H1 (cell line): ENCODE data around the gene PRPF6. TPM values are rescaled to one million over a fixed set of nuclear protein-coding genes. Genes with fewer than 3 reads are reported as not detected.

Source experiments
- CTCF ChIA-PET: fragments of 300-600 bp; sonication (Branson Sonifier 250); formaldehyde crosslinking; loops from one replicate; lab custom pipeline; 2021; ENCODE audit not compliant: partially characterized antibody; lab: Charles Lee
- POLR2A ChIA-PET: fragments of 300-600 bp; sonication (Branson Sonifier 250); formaldehyde crosslinking; loops from one replicate; lab custom pipeline; 2021; ENCODE audit warnings: inconsistent platforms; ENCODE audit not compliant: partially characterized antibody; lab: Charles Lee
- DNase-seq, 2 experiments: peaks; one replicate each; pipeline versions ENCODE4 v3.0.0 to v3.0.0-alpha.2; 2010 to 2022; ENCODE audit warnings: low spot score in 2 of 2, low read depth in 1 of 2, mixed read lengths in 1 of 2
- FAIRE-seq: peaks from 2 replicates; lab custom pipeline; 2011; peaks lifted over from hg19 to GRCh38; lab: Jason Lieb, UNC
- H2AFZ ChIP-seq: 2 replicates; pipeline ENCODE4 v1.8.1; 2012; ENCODE audit warnings: low read length, inconsistent platforms
- H2AK5ac ChIP-seq: 2 replicates; pipeline ENCODE4 v1.6.1; 2013; ENCODE audit warnings: low read depth, low read length
- H2BK120ac ChIP-seq: replicated peaks from 2 replicates; pipeline ENCODE3; 2013; ENCODE audit warnings: low read depth, low read length, inconsistent platforms
- H2BK12ac ChIP-seq: 2 replicates; pipeline ENCODE4 v1.6.1; 2013; ENCODE audit warnings: low read depth, low read length
- H2BK15ac ChIP-seq: 2 replicates; pipeline ENCODE4 v1.6.1; 2013; ENCODE audit warnings: low read length
- H2BK20ac ChIP-seq: 2 replicates; pipeline ENCODE4 v1.6.1; 2013; ENCODE audit warnings: low read length
- H2BK5ac ChIP-seq: 2 replicates; pipeline ENCODE4 v1.6.1; 2013; ENCODE audit warnings: low read depth, low read length
- H3K14ac ChIP-seq: 2 replicates; pipeline ENCODE4 v1.6.1; 2013; ENCODE audit warnings: inconsistent platforms; ENCODE audit not compliant: insufficient read length
- H3K18ac ChIP-seq: 2 replicates; pipeline ENCODE4 v1.6.1; 2013; ENCODE audit warnings: low read length; ENCODE audit errors: extremely low read depth
- H3K23ac ChIP-seq: 2 replicates; pipeline ENCODE4 v1.6.1; 2013; ENCODE audit warnings: inconsistent platforms; ENCODE audit not compliant: insufficient read length
- H3K23me2 ChIP-seq: 2 replicates; pipeline ENCODE4 v1.6.1; 2013; ENCODE audit warnings: low read depth, low read length
- H3K27ac ChIP-seq: 2 replicates; pipeline ENCODE4 v1.6.1; 2011; ENCODE audit warnings: low read depth, low read length, inconsistent platforms
- H3K27me3 ChIP-seq, 4 experiments: replicated peaks in 1 of 4; 1 replicate in 1 of 4; 2 replicates in 3 of 4; pipeline versions ENCODE4 v1.6.1 to v1.8.1; 2011 to 2013; ENCODE audit warnings: low read length in 3 of 4, mild to moderate bottlenecking in 3 of 4, inconsistent platforms in 2 of 4, mixed read lengths in 2 of 4, moderate library complexity in 1 of 4; ENCODE audit not compliant: control insufficient read depth in 3 of 4, insufficient read depth in 3 of 4; ENCODE audit errors: extremely low read depth in 1 of 4
- H3K36me3 ChIP-seq, 4 experiments: 2 replicates each; pipeline versions ENCODE4 v1.6.1 to v1.8.1; 2011 to 2013; ENCODE audit warnings: mild to moderate bottlenecking in 4 of 4, low read length in 3 of 4, moderate library complexity in 2 of 4, control low read depth in 1 of 4, inconsistent platforms in 1 of 4; ENCODE audit not compliant: insufficient read depth in 4 of 4, control insufficient read depth in 2 of 4
- H3K4ac ChIP-seq: replicated peaks from 2 replicates; pipeline ENCODE3; 2013; ENCODE audit warnings: low read length, low read depth, mixed read lengths, inconsistent platforms; ENCODE audit not compliant: insufficient read length
- H3K4me1 ChIP-seq, 4 experiments: replicated peaks in 1 of 4; 1 replicate in 1 of 4; 2 replicates in 3 of 4; pipeline versions ENCODE4 v1.6.1 to v1.8.1; 2011 to 2013; ENCODE audit warnings: low read length in 3 of 4, inconsistent platforms in 2 of 4, mixed read lengths in 1 of 4; ENCODE audit not compliant: insufficient read depth in 4 of 4, control insufficient read depth in 3 of 4
- H3K4me2 ChIP-seq, 2 experiments: 2 replicates each; pipeline versions ENCODE4 v1.6.1 to v1.8.1; 2011 to 2013; ENCODE audit warnings: low read depth in 2 of 2, low read length in 2 of 2, control low read depth in 1 of 2, inconsistent platforms in 1 of 2, mild to moderate bottlenecking in 1 of 2; ENCODE audit not compliant: insufficient read depth in 1 of 2
- H3K4me3 ChIP-seq, 4 experiments: fragments of 200-600, 300-600 bp in 1 of 4; sonication (generic), shearing (Covaris generic), sonication (Bioruptor Twin) in 1 of 4; 2 replicates each; pipeline versions ENCODE4 v1.5.1 to v1.8.1; 2011 to 2016; ENCODE audit warnings: low read length in 4 of 4, low read depth in 3 of 4, control low read depth in 2 of 4, inconsistent platforms in 2 of 4, mild to moderate bottlenecking in 2 of 4, mixed read lengths in 1 of 4, moderate library complexity in 1 of 4; ENCODE audit not compliant: insufficient read depth in 2 of 4; ENCODE audit errors: extremely low read depth in 1 of 4
- H3K56ac ChIP-seq: replicated peaks from 2 replicates; pipeline ENCODE3; 2013; ENCODE audit warnings: low read depth, mild to moderate bottlenecking, mixed read lengths, low read length, inconsistent platforms; ENCODE audit not compliant: insufficient read length
- H3K79me1 ChIP-seq: 2 replicates; pipeline ENCODE4 v1.6.1; 2013; ENCODE audit warnings: low read depth, low read length, control low read depth
- H3K79me2 ChIP-seq, 2 experiments: 2 replicates each; pipeline versions ENCODE4 v1.6.1 to v1.8.1; 2012 to 2013; ENCODE audit warnings: low read length in 2 of 2, mild to moderate bottlenecking in 2 of 2, inconsistent platforms in 1 of 2; ENCODE audit not compliant: insufficient read depth in 2 of 2, control insufficient read depth in 1 of 2
- H3K9ac ChIP-seq, 4 experiments: replicated peaks in 1 of 4; 1 replicate in 1 of 4; 2 replicates in 3 of 4; pipeline versions ENCODE4 v1.6.1 to v1.8.1; 2011 to 2013; ENCODE audit warnings: low read depth in 3 of 4, low read length in 3 of 4, control low read depth in 2 of 4, mild to moderate bottlenecking in 2 of 4, moderate library complexity in 2 of 4, inconsistent platforms in 1 of 4; ENCODE audit errors: extremely low read depth in 1 of 4
- H3K9me3 ChIP-seq, 2 experiments: 2 replicates each; pipeline versions ENCODE4 v1.6.1 to v1.8.1; 2012 to 2013; ENCODE audit warnings: mild to moderate bottlenecking in 2 of 2, moderate library complexity in 2 of 2, control low read depth in 1 of 2, inconsistent platforms in 1 of 2, low read depth in 1 of 2, low read length in 1 of 2, mixed read lengths in 1 of 2; ENCODE audit not compliant: insufficient read depth in 2 of 2
- H4K20me1 ChIP-seq, 2 experiments: replicated peaks in 1 of 2; 2 replicates each; pipeline versions ENCODE3 to v1.8.1; 2011 to 2013; ENCODE audit warnings: inconsistent platforms in 2 of 2, low read length in 2 of 2, mild to moderate bottlenecking in 1 of 2; ENCODE audit not compliant: insufficient read depth in 2 of 2, control insufficient read depth in 1 of 2
- H4K5ac ChIP-seq: 2 replicates; pipeline ENCODE4 v1.6.1; 2013; ENCODE audit warnings: low read length, low read depth, mixed read lengths, inconsistent platforms; ENCODE audit not compliant: insufficient read length
- H4K8ac ChIP-seq: 2 replicates; pipeline ENCODE4 v1.8.0; 2013; ENCODE audit warnings: mild to moderate bottlenecking, moderate library complexity, low read length, inconsistent platforms; ENCODE audit not compliant: insufficient read depth; ENCODE audit errors: extremely low read depth
- H4K91ac ChIP-seq: replicated peaks from 2 replicates; pipeline ENCODE3; 2013; ENCODE audit warnings: low read length, mixed read lengths, inconsistent platforms; ENCODE audit not compliant: insufficient read length
- CBX8 ChIP-seq: fragments of 300-800, 300-1000 bp; sonication (generic); IDR thresholded peaks from 2 replicates; pipeline ENCODE4 v1.7.1; 2016; ENCODE audit warnings: low read depth, low read length, borderline replicate concordance
- CTBP2 ChIP-seq: IDR thresholded peaks from 2 replicates; pipeline ENCODE4 v1.7.0; 2011; ENCODE audit warnings: borderline replicate concordance, mild to moderate bottlenecking, moderate library complexity, mixed read lengths, low read length; ENCODE audit not compliant: insufficient read depth, insufficient read length
- GTF2F1 ChIP-seq: IDR thresholded peaks from 2 replicates; pipeline ENCODE4 v1.6.1; 2012; ENCODE audit warnings: low read depth, low read length, improper control_type of control experiment, borderline replicate concordance
- HDAC6 ChIP-seq: IDR thresholded peaks from one replicate; pipeline ENCODE4 v1.7.1; 2012; ENCODE audit warnings: low read depth, mild to moderate bottlenecking, inconsistent platforms, low read length, moderate library complexity
- KDM1A ChIP-seq: fragments of 200-600, 300-600 bp; sonication (generic); IDR thresholded peaks from 2 replicates; pipeline ENCODE4 v1.7.1; 2016; ENCODE audit warnings: mild to moderate bottlenecking, low read length, borderline replicate concordance
- SP2 ChIP-seq: IDR thresholded peaks from 2 replicates; pipeline ENCODE4 v1.6.1; 2012; ENCODE audit warnings: mild to moderate bottlenecking, low read length, inconsistent platforms
- SRF ChIP-seq: IDR thresholded peaks from 2 replicates; pipeline ENCODE4 v1.6.1; 2011; ENCODE audit warnings: mild to moderate bottlenecking, low read depth, low read length, moderate library complexity
- ZNF274 ChIP-seq: IDR thresholded peaks from 2 replicates; pipeline ENCODE4 v1.7.0; 2012; ENCODE audit warnings: low read length, borderline replicate concordance; ENCODE audit errors: extremely low read depth
- WGBS, 2 experiments: shearing (Covaris generic) in 1 of 2; methylation state at CpG; one replicate each; pipeline versions ENCODE4 v1.1.6 to v1.1.7; 2013 to 2015; ENCODE audit warnings: low lambda C conversion rate in 2 of 2, mixed read lengths in 2 of 2, inconsistent platforms in 1 of 2, low coverage in 1 of 2, missing lambda C conversion rate in 1 of 2; ENCODE audit not compliant: insufficient replicate concordance in 2 of 2, insufficient coverage in 1 of 2, insufficient read length in 1 of 2; ENCODE audit errors: extremely low coverage in 1 of 2, missing lambda C conversion rate in 1 of 2; 5-methylcytosine and 5-hydroxymethylcytosine counted together
- polyA plus RNA-seq, 7 experiments: library from polyadenylated mRNA; depleted of rRNA in 3 of 7; stranded (reverse) in 5 of 7; unstranded in 2 of 7; fragments of >200 nt in 5 of 7; fragments of 200-250 nt in 2 of 7; gene quantifications; 1 replicate in 5 of 7; 2 replicates in 1 of 7; 4 replicates in 1 of 7; pipeline versions ENCODE4 v1.2.1 to v1.2.3, GENCODE V29; 2011 to 2013; ENCODE audit warnings: missing spikeins in 2 of 7, mixed read lengths in 2 of 7
- total RNA-seq: library from RNA; stranded (reverse); fragmentation: NEBNext Ultra II Directional; extraction: Animal tissue kit (Norgen Biotek cat#: 25700); gene quantifications from 2 replicates; pipeline ENCODE4 v1.2.1, GENCODE V29; 2021

The PRPF6 gene
- total and polyA plus RNA-seq, 2 of the 8 experiments (the other 6 are each of a cell fraction or from before 2014, with no cell fraction given) = 27.9 to 76.9 TPM

- Histone ChIP-seq H3K79me1 (no peaks in the 10 kb centered on the region), H3K4me1 (peaks cover 0 to 24% (median 11%) of the 10 kb centered on the region in 4 experiments; a peak in 6 of 7 replicates), H3K4me3 (no peak overlapping the region), H4K8ac (no peak overlapping the region), H3K9ac (no peak overlapping the region), H4K91ac (no peak overlapping the region), H2BK5ac (no peak overlapping the region), H2BK15ac (no peak overlapping the region), H3K9me3 (no peaks in the 10 kb centered on the region), H2BK20ac (0 out of 2 replicates have a peak overlapping the region, but pooled peaks have one; percentile 61), H3K4me2 (no peak overlapping the region), H3K56ac (no peak overlapping the region), H2AFZ (no peak overlapping the region), H3K18ac (no peak overlapping the region), H3K23ac (no peak overlapping the region), H3K4ac (no peak overlapping the region), H3K23me2 (peaks cover 4% of the 10 kb centered on the region; the same call in 1 of the 2 replicates), H4K5ac (no peak overlapping the region), H3K27me3 (peaks cover 36 to 53% (median 43%) of the 10 kb centered on the region in 4 experiments), H2AK5ac (no peak overlapping the region), H3K79me2 (no peaks in the 10 kb centered on the region), H2BK120ac (no peak overlapping the region), H4K20me1 (no peaks in the 10 kb centered on the region), H3K14ac (no peak overlapping the region), H2BK12ac (no peak overlapping the region), H3K36me3 (peaks cover 0 to 10% (median 0%) of the 10 kb centered on the region in 4 experiments; a peak in 1 of 8 replicates), H3K27ac (no peak overlapping the region)
- FAIRE-seq (no peak), DNase-seq (no peak)
- ChIA-PET POLR2A (interaction anchor here (1.6 to 3.7 kb wide), 3 partner anchors 11 to 17 kb away, joined by 5 to 24 read pairs (median 7); partner anchors contain the start of gene TCEA2), CTCF (interaction anchor here (0.7 to 15.0 kb wide), 7 partner anchors 9 to 71 kb away, joined by 3 to 139 read pairs (median 24); partner anchors contain the start of genes LKAAEAR1, OPRL1, PRPF6 and RGS19)
- no peak for TF ChIP-seq ZNF274
- TF ChIP-seq SRF = no peak
- no peak for TF ChIP-seq SP2
- TF ChIP-seq GTF2F1 = no peak
- no peak for TF ChIP-seq KDM1A
- TF ChIP-seq CBX8 = no peak
- TF ChIP-seq CTBP2 = no peak
- TF ChIP-seq HDAC6 = no peak
- 95% methylated on average over 15 of the region's 15 CpGs; no CpG with 5 or more reads in 1 of the 2 experiments for WGBS, 2 experiments
Measured at GRCh38 chr20:64051561-64052325, 70.8 kb downstream of the PRPF6 start.
